A673 (cell line): ENCODE results near the gene SF3B3. TPM values are rescaled to one million over a fixed set of nuclear protein-coding genes. Genes with fewer than 3 reads are reported as not detected.

Experiments
- BruUV-seq: library from RNA; stranded (reverse); fragments of 400-500 nt; replicated peaks from 2 replicates; lab custom pipeline; 2021; lab: Mats Ljungman, UMichigan
- CTCF ChIA-PET: fragments of 300-600 bp; sonication (Branson Sonifier 250); formaldehyde crosslinking; loops from one replicate; lab custom pipeline; 2022; ENCODE audit warnings: antibody characterized with exemption; lab: Charles Lee
- POLR2A ChIA-PET: fragments of 300-600 bp; sonication (Branson Sonifier 250); formaldehyde crosslinking; loops from one replicate; lab custom pipeline; 2022; ENCODE audit warnings: antibody characterized with exemption; ENCODE audit not compliant: low non-redundant PET; lab: Charles Lee
- DNase-seq: peaks from one replicate; pipeline ENCODE4 v3.0.0-alpha.2; 2015; ENCODE audit warnings: low spot score
- H3K27ac ChIP-seq: fragments of 200-600 bp; sonication (generic); 2 replicates; pipeline ENCODE4 v1.5.1; 2016; ENCODE audit warnings: mixed run types, low read depth, mild to moderate bottlenecking, mixed read lengths, antibody characterized with exemption, low read length; ENCODE audit not compliant: poor library complexity, severe bottlenecking
- H3K27me3 ChIP-seq: fragments of 200-600 bp; sonication (generic); replicated peaks from 2 replicates; pipeline ENCODE4 v1.6.1; 2017; ENCODE audit warnings: mixed run types, low read depth, mild to moderate bottlenecking, mixed read lengths, antibody characterized with exemption, low read length; ENCODE audit not compliant: insufficient read depth, poor library complexity
- H3K36me3 ChIP-seq: fragments of 200-600 bp; sonication (generic); 2 replicates; pipeline ENCODE4 v1.6.1; 2016; ENCODE audit warnings: mixed run types, mild to moderate bottlenecking, mixed read lengths, antibody characterized with exemption, low read length; ENCODE audit not compliant: insufficient read depth, poor library complexity, severe bottlenecking
- H3K4me1 ChIP-seq: fragments of 200-600 bp; sonication (generic); 2 replicates; pipeline ENCODE4 v1.6.1; 2017; ENCODE audit warnings: mixed run types, mild to moderate bottlenecking, mixed read lengths, antibody characterized with exemption, low read length; ENCODE audit not compliant: insufficient read depth, poor library complexity, severe bottlenecking
- H3K4me3 ChIP-seq: fragments of 200-600 bp; sonication (generic); 2 replicates; pipeline ENCODE4 v1.5.1; 2016; ENCODE audit warnings: low read depth, mixed run types, mild to moderate bottlenecking, mixed read lengths, low read length; ENCODE audit not compliant: poor library complexity, severe bottlenecking
- H3K9me3 ChIP-seq: fragments of 200-600 bp; sonication (generic); 2 replicates; pipeline ENCODE4 v1.6.1; 2016; ENCODE audit warnings: mixed run types, low read depth, mild to moderate bottlenecking, mixed read lengths, antibody characterized with exemption, low read length; ENCODE audit not compliant: poor library complexity, severe bottlenecking
- CTCF ChIP-seq: fragments of 300-800, 200-600 bp; sonication (generic); conservative IDR thresholded peaks from 2 replicates; pipeline ENCODE4 v1.5.1; 2017; ENCODE audit warnings: low read depth, mild to moderate bottlenecking, antibody characterized with exemption, low read length, moderate library complexity, mixed read lengths
- EZH2 ChIP-seq: fragments of 200-600 bp; sonication (generic); IDR thresholded peaks from 2 replicates; pipeline ENCODE4 v1.6.1; 2017; ENCODE audit warnings: borderline replicate concordance, low read depth, mild to moderate bottlenecking, mixed read lengths, antibody characterized with exemption, low read length; ENCODE audit not compliant: poor library complexity, severe bottlenecking
- intact Hi-C: fragments of 100-400 bp; cut with micrococcal nuclease; formaldehyde crosslinking; loops from one replicate; pipeline ENCODE4 v1.10.0; 2022; ENCODE audit not compliant: unreplicated experiment
- total RNA-seq: library from RNA; stranded (reverse); gene quantifications from 2 replicates; pipeline ENCODE4 v1.2.3, GENCODE V29; 2021

The SF3B3 gene
- total RNA-seq, 1 experiment from 2014 or later, result 571 TPM

- no peak overlapping the region for H3K4me3 ChIP-seq
Measured at GRCh38 chr16:70590722-70591415, 67.3 kb downstream of the SF3B3 start.

GRCh38 chr16:70591615-70592014 is 68.0 kb downstream of the SF3B3 start:
- DNase-seq, result no peak
- ChIA-PET CTCF (no interaction called here), POLR2A (no interaction called here)
- Histone ChIP-seq H3K27ac (no peak overlapping the region), H3K36me3 (no peaks in the 10 kb centered on the region), H3K4me1 (no peaks in the 10 kb centered on the region), H3K27me3 (no peaks in the 10 kb centered on the region), H3K9me3 (no peaks in the 10 kb centered on the region), H3K4me3 (no peak overlapping the region)
- no peak for TF ChIP-seq EZH2
- no peak for TF ChIP-seq CTCF
- intact Hi-C loops, result no loop called here
- BruUV-seq, result no TSS peak

More at GRCh38 chr16:70590722-70591415, 67.3 kb downstream of the SF3B3 start:
- TF ChIP-seq EZH2 (no peak), CTCF (no peak)
- no peaks in the 10 kb centered on the region for H3K4me1 ChIP-seq
- H3K27ac ChIP-seq, result no peak overlapping the region
- no peaks in the 10 kb centered on the region for H3K36me3 ChIP-seq
- no TSS peak for BruUV-seq
- CTCF ChIA-PET, result no interaction called here
- no peak for DNase-seq
- H3K9me3 ChIP-seq, result no peaks in the 10 kb centered on the region
- H3K27me3 ChIP-seq, result no peaks in the 10 kb centered on the region
- intact Hi-C loops, result no loop called here
- POLR2A ChIA-PET, result no interaction called here

GRCh38 chr16:70592106-70592571 is 68.5 kb downstream of the SF3B3 start:
- Histone ChIP-seq H3K4me1 (no peaks in the 10 kb centered on the region), H3K36me3 (no peaks in the 10 kb centered on the region), H3K4me3 (no peak overlapping the region), H3K27me3 (no peaks in the 10 kb centered on the region), H3K9me3 (no peaks in the 10 kb centered on the region), H3K27ac (no peak overlapping the region)
- no peak for DNase-seq
- intact Hi-C loops, result no loop called here
- ChIA-PET CTCF (no interaction called here), POLR2A (no interaction called here)
- TF ChIP-seq CTCF, result no peak
- no TSS peak for BruUV-seq
